ENCODE data around the gene SLC16A9. TPM values are rescaled to one million over a fixed set of nuclear protein-coding genes. Genes with fewer than 3 reads are reported as not detected.

Gene SLC16A9
- total and polyA plus RNA-seq, 5 donors from 2014 or later, result 0.29 to 0.42 TPM; not detected in 3

DNA sequence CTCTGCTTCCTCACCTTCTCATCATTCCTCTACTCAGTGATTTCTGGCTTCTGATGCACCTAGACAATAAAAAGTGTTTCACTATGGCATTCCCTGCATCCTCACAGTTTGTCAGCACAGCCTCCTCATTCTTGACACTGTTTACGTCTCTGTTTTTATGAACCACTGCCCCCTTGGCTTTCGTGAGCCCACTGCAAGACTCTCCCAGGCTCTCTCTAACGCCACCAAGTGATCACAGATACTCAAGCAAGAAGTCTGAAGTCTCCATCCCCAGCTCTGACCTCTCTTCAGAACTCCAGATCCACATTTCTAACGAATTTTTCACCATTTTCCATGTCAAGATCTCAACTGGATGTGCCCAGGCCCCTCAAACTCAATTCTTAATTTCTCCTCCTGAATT, 8.9 kb downstream of the SLC16A9 start:
- Mint-ChIP-seq H3K27me3 (peaks cover 10% of the 10 kb centered on the region), H3K27ac (no peak overlapping the region), H3K4me3 (no peak overlapping the region), H3K4me1 (no peaks in the 10 kb centered on the region), H3K9me3 (no peaks in the 10 kb centered on the region), H3K36me3 (no peaks in the 10 kb centered on the region)
- H3K4me1 ChIP-seq (ENCODE audit: control insufficient read depth, insufficient read depth, low read length, poor library complexity, severe bottlenecking), result no peaks in the 10 kb centered on the region
- DNase-seq, result no peak
- no peaks in the 10 kb centered on the region for H3K9me3 ChIP-seq (ENCODE audit: control insufficient read depth in 2 of 2, low read length in 2 of 2)
- H3K27me3 ChIP-seq (ENCODE audit: control insufficient read depth, insufficient read depth, low read length), result no peaks in the 10 kb centered on the region
- no peak for ATAC-seq (ENCODE audit: low read depth in 2 of 2)
- no peaks in the 10 kb centered on the region for H3K36me3 ChIP-seq (ENCODE audit: control insufficient read depth, insufficient read depth, low read length)
- H3K4me3 ChIP-seq (ENCODE audit: low read depth, low read length), result no peak overlapping the region
- H3K27ac ChIP-seq (ENCODE audit: insufficient read depth, low read length, poor library complexity, severe bottlenecking), result no peak overlapping the region

DNA sequence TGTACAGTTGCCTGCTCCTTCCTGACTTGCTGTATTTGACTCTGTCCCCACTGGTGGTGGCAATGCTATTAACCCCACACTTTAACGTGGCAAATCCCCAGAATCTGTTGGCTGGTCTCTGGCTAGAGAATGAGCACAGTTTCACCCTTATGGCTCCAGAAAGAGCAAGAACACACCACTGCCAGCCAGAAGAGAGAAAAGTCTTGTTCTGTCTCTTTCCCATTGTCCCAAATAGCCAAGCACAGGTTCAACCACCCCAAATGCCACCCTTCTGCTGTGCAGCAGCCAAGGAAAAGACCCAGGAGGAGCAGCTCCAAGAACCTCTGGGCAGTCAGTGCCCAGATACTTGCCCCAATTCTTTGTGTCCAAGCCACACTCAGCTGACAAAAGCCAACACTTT, 11.3 kb downstream of the SLC16A9 start:
- ATAC-seq (ENCODE audit: low read depth in 2 of 2), result no peak
- Mint-ChIP-seq H3K4me1 (no peaks in the 10 kb centered on the region), H3K27ac (no peak overlapping the region), H3K36me3 (no peaks in the 10 kb centered on the region), H3K27me3 (peaks cover 10% of the 10 kb centered on the region), H3K9me3 (peaks cover 0 to 1% (median 0%) of the 10 kb centered on the region in 7 donors), H3K4me3 (no peak overlapping the region)
- Histone ChIP-seq H3K4me1 (ENCODE audit: control insufficient read depth, insufficient read depth, low read length, poor library complexity, severe bottlenecking) (no peaks in the 10 kb centered on the region), H3K27me3 (ENCODE audit: control insufficient read depth, insufficient read depth, low read length) (no peaks in the 10 kb centered on the region), H3K9me3 (ENCODE audit: control insufficient read depth in 2 of 2, low read length in 2 of 2) (no peaks in the 10 kb centered on the region), H3K27ac (ENCODE audit: insufficient read depth, low read length, poor library complexity, severe bottlenecking) (no peak overlapping the region), H3K4me3 (ENCODE audit: low read depth, low read length) (no peak overlapping the region), H3K36me3 (ENCODE audit: control insufficient read depth, insufficient read depth, low read length) (no peaks in the 10 kb centered on the region)
- DNase-seq, result no peak

DNA sequence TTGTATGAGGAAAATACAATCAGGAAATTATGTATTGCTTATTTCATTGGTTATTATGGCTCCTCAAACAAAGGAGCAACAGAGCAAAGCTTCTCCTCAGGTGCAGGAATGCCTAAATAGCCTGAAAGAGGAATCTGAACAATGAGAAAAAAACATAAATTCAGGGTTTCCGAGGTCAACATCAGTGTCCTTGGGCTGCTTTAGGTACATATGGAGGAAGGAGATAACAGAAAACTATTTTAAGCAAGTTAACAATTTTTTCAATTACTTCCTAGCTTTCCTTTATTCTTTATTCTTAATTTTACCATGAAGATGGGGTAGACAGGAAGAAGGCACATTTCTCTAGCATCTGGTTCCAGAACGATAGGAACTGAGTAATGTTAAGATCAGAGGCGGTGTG, 14.0 kb downstream of the SLC16A9 start:
- Histone ChIP-seq H3K9me3 (ENCODE audit: control insufficient read depth in 2 of 2, low read length in 2 of 2) (no peaks in the 10 kb centered on the region), H3K27me3 (ENCODE audit: control insufficient read depth, insufficient read depth, low read length) (no peaks in the 10 kb centered on the region), H3K36me3 (ENCODE audit: control insufficient read depth, insufficient read depth, low read length) (no peaks in the 10 kb centered on the region), H3K4me3 (ENCODE audit: low read depth, low read length) (no peak overlapping the region), H3K27ac (ENCODE audit: insufficient read depth, low read length, poor library complexity, severe bottlenecking) (no peak overlapping the region), H3K4me1 (ENCODE audit: control insufficient read depth, insufficient read depth, low read length, poor library complexity, severe bottlenecking) (no peaks in the 10 kb centered on the region)
- DNase-seq (no peak), ATAC-seq (ENCODE audit: low read depth in 2 of 2) (no peak)
- Mint-ChIP-seq H3K27ac (no peak overlapping the region), H3K4me1 (no peaks in the 10 kb centered on the region), H3K4me3 (no peak overlapping the region), H3K9me3 (peaks cover 0 to 1% (median 0%) of the 10 kb centered on the region in 7 donors), H3K36me3 (no peaks in the 10 kb centered on the region), H3K27me3 (peaks cover 10% of the 10 kb centered on the region)

GRCh38 chr10:59694936-59695335, 14.7 kb downstream of the SLC16A9 start:
- H3K36me3 ChIP-seq (ENCODE audit: control insufficient read depth, insufficient read depth, low read length), result no peaks in the 10 kb centered on the region
- ATAC-seq (ENCODE audit: low read depth in 2 of 2) (no peak), DNase-seq (no peak)
- H3K27ac Mint-ChIP-seq, result no peak overlapping the region
- peaks cover 10% of the 10 kb centered on the region for H3K27me3 Mint-ChIP-seq
- no peak overlapping the region for H3K4me3 Mint-ChIP-seq
- no peaks in the 10 kb centered on the region for H3K9me3 ChIP-seq (ENCODE audit: control insufficient read depth in 2 of 2, low read length in 2 of 2)
- H3K27me3 ChIP-seq (ENCODE audit: control insufficient read depth, insufficient read depth, low read length), result no peaks in the 10 kb centered on the region
- peaks cover 0 to 1% (median 0%) of the 10 kb centered on the region in 7 donors for H3K9me3 Mint-ChIP-seq
- H3K27ac ChIP-seq (ENCODE audit: insufficient read depth, low read length, poor library complexity, severe bottlenecking), result no peak overlapping the region
- no peaks in the 10 kb centered on the region for H3K4me1 ChIP-seq (ENCODE audit: control insufficient read depth, insufficient read depth, low read length, poor library complexity, severe bottlenecking)
- H3K4me3 ChIP-seq (ENCODE audit: low read depth, low read length), result no peak overlapping the region
- no peaks in the 10 kb centered on the region for H3K36me3 Mint-ChIP-seq
- H3K4me1 Mint-ChIP-seq, result no peaks in the 10 kb centered on the region

DNA sequence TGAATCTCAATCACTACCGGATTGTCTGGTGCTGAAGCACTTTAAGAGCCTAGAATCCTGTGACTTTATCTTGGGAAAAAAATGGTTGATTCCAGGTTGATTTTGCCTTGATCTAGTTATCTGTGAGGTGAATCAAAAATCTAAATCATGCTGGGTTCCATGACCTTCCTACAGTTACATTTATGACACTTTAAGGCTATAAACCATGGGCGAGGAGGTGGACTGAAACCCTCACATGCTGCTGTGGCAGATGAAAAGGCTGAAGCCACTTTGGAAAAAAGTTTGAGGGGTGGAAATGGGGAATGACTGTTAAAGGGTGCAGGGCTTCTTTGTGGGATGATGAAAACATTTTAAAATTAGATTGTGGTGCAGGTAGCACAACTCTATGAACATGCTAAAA, 17.5 kb downstream of the SLC16A9 start:
- Mint-ChIP-seq H3K9me3 (peaks cover 0 to 1% (median 0%) of the 10 kb centered on the region in 7 donors), H3K4me1 (no peaks in the 10 kb centered on the region), H3K4me3 (no peak overlapping the region), H3K27me3 (no peaks in the 10 kb centered on the region), H3K36me3 (no peaks in the 10 kb centered on the region), H3K27ac (no peak overlapping the region)
- Histone ChIP-seq H3K4me1 (ENCODE audit: control insufficient read depth, insufficient read depth, low read length, poor library complexity, severe bottlenecking) (no peaks in the 10 kb centered on the region), H3K9me3 (ENCODE audit: control insufficient read depth in 2 of 2, low read length in 2 of 2) (no peaks in the 10 kb centered on the region), H3K27me3 (ENCODE audit: control insufficient read depth, insufficient read depth, low read length) (no peaks in the 10 kb centered on the region), H3K27ac (ENCODE audit: insufficient read depth, low read length, poor library complexity, severe bottlenecking) (no peak overlapping the region), H3K36me3 (ENCODE audit: control insufficient read depth, insufficient read depth, low read length) (no peaks in the 10 kb centered on the region), H3K4me3 (ENCODE audit: low read depth, low read length) (no peak overlapping the region)
- ATAC-seq (ENCODE audit: low read depth in 2 of 2) (no peak), DNase-seq (no peak)

- DNase-seq (no peak), ATAC-seq (ENCODE audit: low read depth in 2 of 2) (peak in 1 of 2 donors; percentile 18)
- no peak overlapping the region for H3K27ac Mint-ChIP-seq
- H3K36me3 Mint-ChIP-seq, result no peaks in the 10 kb centered on the region
- H3K4me1 Mint-ChIP-seq, result no peaks in the 10 kb centered on the region
- Histone ChIP-seq H3K27me3 (ENCODE audit: control insufficient read depth, insufficient read depth, low read length) (no peaks in the 10 kb centered on the region), H3K4me1 (ENCODE audit: control insufficient read depth, insufficient read depth, low read length, poor library complexity, severe bottlenecking) (no peaks in the 10 kb centered on the region), H3K9me3 (ENCODE audit: control insufficient read depth in 2 of 2, low read length in 2 of 2) (no peaks in the 10 kb centered on the region), H3K4me3 (ENCODE audit: low read depth, low read length) (no peak overlapping the region), H3K36me3 (ENCODE audit: control insufficient read depth, insufficient read depth, low read length) (no peaks in the 10 kb centered on the region), H3K27ac (ENCODE audit: insufficient read depth, low read length, poor library complexity, severe bottlenecking) (no peak overlapping the region)
- no peaks in the 10 kb centered on the region for H3K9me3 Mint-ChIP-seq
- no peaks in the 10 kb centered on the region for H3K27me3 Mint-ChIP-seq
- no peak overlapping the region for H3K4me3 Mint-ChIP-seq
Measured at GRCh38 chr10:59688921-59689351, 20.7 kb downstream of the SLC16A9 start.

DNA sequence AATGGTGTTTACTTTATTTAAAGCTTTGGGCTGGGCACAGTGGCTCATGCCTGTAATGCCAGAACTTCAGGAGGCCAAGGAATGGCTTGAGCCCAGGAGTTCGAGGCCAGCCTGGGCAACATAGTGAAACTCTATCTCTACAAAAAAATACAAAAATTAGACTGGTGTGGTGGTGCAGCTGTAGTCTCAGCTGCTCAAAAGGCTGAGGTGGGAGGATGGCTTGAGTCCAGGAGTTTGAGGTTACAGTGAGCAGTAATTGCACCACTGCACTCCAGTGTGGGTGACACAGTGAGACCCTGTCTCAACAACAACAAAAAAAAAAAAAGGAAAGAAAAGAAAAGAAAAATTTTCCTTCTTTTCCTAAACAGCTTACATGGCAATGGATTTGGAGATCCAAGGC, 22.0 kb downstream of the SLC16A9 start:
- H3K9me3 Mint-ChIP-seq, result no peaks in the 10 kb centered on the region
- Histone ChIP-seq H3K36me3 (ENCODE audit: control insufficient read depth, insufficient read depth, low read length) (no peaks in the 10 kb centered on the region), H3K4me3 (ENCODE audit: low read depth, low read length) (no peak overlapping the region), H3K4me1 (ENCODE audit: control insufficient read depth, insufficient read depth, low read length, poor library complexity, severe bottlenecking) (no peaks in the 10 kb centered on the region), H3K27ac (ENCODE audit: insufficient read depth, low read length, poor library complexity, severe bottlenecking) (no peak overlapping the region), H3K9me3 (ENCODE audit: control insufficient read depth in 2 of 2, low read length in 2 of 2) (no peaks in the 10 kb centered on the region), H3K27me3 (ENCODE audit: control insufficient read depth, insufficient read depth, low read length) (no peaks in the 10 kb centered on the region)
- H3K4me1 Mint-ChIP-seq, result no peaks in the 10 kb centered on the region
- H3K27ac Mint-ChIP-seq, result no peak overlapping the region
- no peak overlapping the region for H3K4me3 Mint-ChIP-seq
- no peak for ATAC-seq (ENCODE audit: low read depth in 2 of 2)
- no peak for DNase-seq
- no peaks in the 10 kb centered on the region for H3K36me3 Mint-ChIP-seq
- no peaks in the 10 kb centered on the region for H3K27me3 Mint-ChIP-seq

DNA sequence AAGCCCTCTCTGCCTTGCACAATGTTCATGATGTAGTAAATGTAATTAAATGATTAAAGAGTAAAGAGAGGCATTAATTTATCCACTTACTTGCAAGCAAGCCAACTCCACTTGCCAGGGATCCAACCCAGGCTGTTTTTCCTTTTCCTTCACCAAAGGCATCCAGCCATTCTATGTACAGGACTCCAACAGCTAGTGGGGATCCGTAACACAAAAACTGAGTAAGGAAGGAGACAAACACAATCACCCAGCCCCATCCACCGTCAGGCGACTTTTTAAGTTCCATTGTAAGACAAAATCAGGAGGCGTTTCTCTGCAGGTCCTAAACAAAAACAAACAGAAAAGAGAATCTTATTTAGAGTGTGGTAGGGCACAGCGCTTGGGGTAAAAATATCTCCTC, 25.6 kb downstream of the SLC16A9 start:
- Histone ChIP-seq H3K4me1 (ENCODE audit: control insufficient read depth, insufficient read depth, low read length, poor library complexity, severe bottlenecking) (no peaks in the 10 kb centered on the region), H3K27me3 (ENCODE audit: control insufficient read depth, insufficient read depth, low read length) (peaks cover 2% of the 10 kb centered on the region), H3K4me3 (ENCODE audit: low read depth, low read length) (no peak overlapping the region), H3K9me3 (ENCODE audit: control insufficient read depth in 2 of 2, low read length in 2 of 2) (no peaks in the 10 kb centered on the region), H3K36me3 (ENCODE audit: control insufficient read depth, insufficient read depth, low read length) (no peaks in the 10 kb centered on the region), H3K27ac (ENCODE audit: insufficient read depth, low read length, poor library complexity, severe bottlenecking) (no peak overlapping the region)
- Mint-ChIP-seq H3K4me1 (no peaks in the 10 kb centered on the region), H3K27me3 (no peaks in the 10 kb centered on the region), H3K4me3 (no peak overlapping the region), H3K36me3 (no peaks in the 10 kb centered on the region), H3K9me3 (peaks cover 0 to 3% (median 0%) of the 10 kb centered on the region in 7 donors), H3K27ac (no peak overlapping the region)
- ATAC-seq (ENCODE audit: low read depth in 2 of 2) (no peak), DNase-seq (no peak)

All from CD4-positive, CD25-positive, alpha-beta regulatory T cell (primary cell).